HEK293T (cell line): Measurements from ENCODE around the gene SLC7A10.

Experiments used
- ARNT ChIP-seq: fragments of 450-650 bp; IDR thresholded peaks from 2 replicates; pipeline ENCODE4 v1.6.1; 2017; ENCODE audit warnings: mild to moderate bottlenecking
- BHLHE40 ChIP-seq: fragments of 450-650 bp; IDR thresholded peaks from 2 replicates; pipeline ENCODE4 v1.6.1; 2016; ENCODE audit warnings: mild to moderate bottlenecking, moderate library complexity, borderline replicate concordance
- ELF4 ChIP-seq: fragments of 450-650 bp; IDR thresholded peaks from 2 replicates; pipeline ENCODE4 v1.6.1; 2017; ENCODE audit warnings: antibody characterized with exemption
- FOXA1 ChIP-seq: fragments of 450-650 bp; IDR thresholded peaks from 2 replicates; pipeline ENCODE4 v1.6.1; 2016; ENCODE audit warnings: mild to moderate bottlenecking
- FOXK2 ChIP-seq: fragments of 450-650 bp; IDR thresholded peaks from 2 replicates; pipeline ENCODE4 v1.6.1; 2016; ENCODE audit warnings: mild to moderate bottlenecking
- FOXM1 ChIP-seq: fragments of 450-650 bp; IDR thresholded peaks from 2 replicates; pipeline ENCODE4 v1.6.1; 2017; ENCODE audit warnings: mild to moderate bottlenecking, borderline replicate concordance
- HDGF ChIP-seq: fragments of 450-650 bp; IDR thresholded peaks from 2 replicates; pipeline ENCODE4 v1.6.1; 2017; ENCODE audit warnings: antibody characterized with exemption, borderline replicate concordance
- LEF1 ChIP-seq: fragments of 450-650 bp; IDR thresholded peaks from 2 replicates; pipeline ENCODE4 v1.6.1; 2017; ENCODE audit warnings: mild to moderate bottlenecking, borderline replicate concordance
- NFRKB ChIP-seq: fragments of 450-650 bp; IDR thresholded peaks from 2 replicates; pipeline ENCODE4 v1.6.1; 2016; ENCODE audit warnings: mild to moderate bottlenecking, moderate library complexity
- PKNOX1 ChIP-seq: fragments of 450-650 bp; IDR thresholded peaks from 2 replicates; pipeline ENCODE4 v1.6.1; 2016
- SP1 ChIP-seq: fragments of 450-650 bp; IDR thresholded peaks from 2 replicates; pipeline ENCODE4 v1.6.1; 2017
- SUZ12 ChIP-seq: fragments of 450-650 bp; IDR thresholded peaks from 2 replicates; pipeline ENCODE4 v1.6.1; 2016; ENCODE audit warnings: mild to moderate bottlenecking
- TARDBP ChIP-seq: fragments of 450-650 bp; IDR thresholded peaks from 2 replicates; pipeline ENCODE4 v1.6.1; 2016
- ZNF384 ChIP-seq: fragments of 450-650 bp; IDR thresholded peaks from 2 replicates; pipeline ENCODE4 v1.6.1; 2016

DNA sequence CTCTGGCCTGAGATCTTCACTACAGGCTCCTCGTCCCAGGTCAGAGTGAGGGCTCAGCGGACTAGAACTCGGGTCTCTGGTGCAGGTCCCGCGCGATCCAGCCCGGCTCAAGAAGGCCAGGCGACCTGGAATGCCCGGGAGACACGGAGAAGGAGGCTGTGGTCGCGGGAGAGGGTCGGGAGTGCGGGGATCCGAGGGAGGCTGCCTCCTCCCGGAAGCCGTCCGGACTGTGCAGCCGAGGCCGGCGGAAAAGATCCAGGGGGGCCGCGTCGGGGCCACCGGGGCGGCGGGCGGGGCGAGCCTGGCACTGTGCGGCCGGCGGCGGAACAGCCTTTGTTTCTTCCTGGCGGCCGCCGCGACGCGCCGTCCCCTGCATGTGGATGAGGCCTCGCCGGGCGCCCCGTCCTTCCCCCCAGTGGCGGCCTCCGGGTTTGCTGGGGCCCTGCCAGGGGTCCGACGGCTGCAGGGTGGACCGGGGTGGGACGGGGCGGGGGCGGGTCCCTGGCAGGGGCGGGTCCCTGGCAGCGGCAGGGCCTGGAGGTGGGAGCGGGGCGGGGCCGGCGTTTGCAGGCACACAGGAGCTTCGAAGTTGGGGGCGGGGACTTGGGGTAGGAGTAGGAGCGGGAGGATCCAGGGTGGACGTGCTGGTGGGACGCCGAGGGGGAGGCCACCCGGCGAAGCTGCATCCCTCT lies 1.0 kb upstream of the SLC7A10 start:
- TF ChIP-seq BHLHE40 (no peak), FOXK2 (no peak), SUZ12 (no peak), HDGF (no peak), FOXA1 (no peak), SP1 (no peak), FOXM1 (no peak), ARNT (no peak), TARDBP (no peak), ELF4 (no peak), NFRKB (no peak), LEF1 (no peak), ZNF384 (no peak), PKNOX1 (no peak)
